ENCODE data around the gene TAAR2.

The TAAR2 gene

GRCh38 chr6:132590362-132590761 lies 33.7 kb downstream of the TAAR2 start:
- Mint-ChIP-seq H3K9me3 (no peaks in the 10 kb centered on the region), H3K4me3 (no peak overlapping the region), H3K27ac (no peak overlapping the region), H3K36me3 (ENCODE audit: low read depth) (no peaks in the 10 kb centered on the region), H3K4me1 (no peaks in the 10 kb centered on the region), H3K27me3 (ENCODE audit: low read depth) (peaks cover 3% of the 10 kb centered on the region)
- no peak for TF ChIP-seq CTCF (IDR thresholded peaks at IDR 0.05; ENCODE audit: unreplicated experiment in 3 of 3)

GRCh38 chr6:132589454-132589853 lies 34.6 kb downstream of the TAAR2 start, which contains the start of gene TAAR5:
Gene TAAR5 (minus strand): TSS chr6:132589741. CDS start chr6:132589686, 55 bp downstream.
- H3K4me1 Mint-ChIP-seq = no peaks in the 10 kb centered on the region
- peaks cover 3% of the 10 kb centered on the region for H3K27me3 Mint-ChIP-seq (ENCODE audit: low read depth)
- no peaks in the 10 kb centered on the region for H3K9me3 Mint-ChIP-seq
- no peak within 1 kb of the TSS for H3K4me3 Mint-ChIP-seq
- H3K27ac Mint-ChIP-seq = no peak within 1 kb of the TSS
- no peaks in the 10 kb centered on the region for H3K36me3 Mint-ChIP-seq (ENCODE audit: low read depth)
- no peak for TF ChIP-seq CTCF (IDR thresholded peaks at IDR 0.05; ENCODE audit: unreplicated experiment in 3 of 3)

GRCh38 chr6:132587424-132587823 lies 36.7 kb downstream of the TAAR2 start:
- H3K4me1 Mint-ChIP-seq = no peaks in the 10 kb centered on the region
- no peak overlapping the region for H3K4me3 Mint-ChIP-seq
- peaks cover 3% of the 10 kb centered on the region for H3K27me3 Mint-ChIP-seq (ENCODE audit: low read depth)
- H3K9me3 Mint-ChIP-seq = no peaks in the 10 kb centered on the region
- H3K36me3 Mint-ChIP-seq (ENCODE audit: low read depth) = no peaks in the 10 kb centered on the region
- no peak overlapping the region for H3K27ac Mint-ChIP-seq
- no peak for TF ChIP-seq CTCF (IDR thresholded peaks at IDR 0.05; ENCODE audit: unreplicated experiment in 3 of 3)

GRCh38 chr6:132584698-132585097 lies 39.4 kb downstream of the TAAR2 start:
- H3K27ac Mint-ChIP-seq = no peak overlapping the region
- TF ChIP-seq CTCF (IDR thresholded peaks at IDR 0.05; ENCODE audit: unreplicated experiment in 3 of 3) = no peak
- peaks cover 3% of the 10 kb centered on the region for H3K27me3 Mint-ChIP-seq (ENCODE audit: low read depth)
- no peaks in the 10 kb centered on the region for H3K36me3 Mint-ChIP-seq (ENCODE audit: low read depth)
- H3K9me3 Mint-ChIP-seq = peaks cover 4% of the 10 kb centered on the region
- H3K4me3 Mint-ChIP-seq = no peak overlapping the region
- H3K4me1 Mint-ChIP-seq = no peaks in the 10 kb centered on the region

- TF ChIP-seq CTCF (IDR thresholded peaks at IDR 0.05; ENCODE audit: unreplicated experiment in 3 of 3) = no peak
- Mint-ChIP-seq H3K4me1 (no peaks in the 10 kb centered on the region), H3K27ac (no peak overlapping the region), H3K9me3 (no peaks in the 10 kb centered on the region), H3K36me3 (ENCODE audit: low read depth) (no peaks in the 10 kb centered on the region), H3K4me3 (no peak overlapping the region), H3K27me3 (ENCODE audit: low read depth) (peaks cover 3% of the 10 kb centered on the region)
Measured at GRCh38 chr6:132571774-132572173, 52.3 kb downstream of the TAAR2 start.

GRCh38 chr6:132570221-132570777 lies 53.8 kb downstream of the TAAR2 start, which contains the start of gene TAAR6:
Gene TAAR6 (plus strand): TSS chr6:132570322. CDS start chr6:132570322, 0 bp downstream.
- Mint-ChIP-seq H3K27ac (no peak within 1 kb of the TSS), H3K36me3 (ENCODE audit: low read depth) (no peaks in the 10 kb centered on the region), H3K27me3 (ENCODE audit: low read depth) (peaks cover 3% of the 10 kb centered on the region), H3K4me1 (no peaks in the 10 kb centered on the region), H3K9me3 (no peaks in the 10 kb centered on the region), H3K4me3 (no peak within 1 kb of the TSS)
- TF ChIP-seq CTCF (IDR thresholded peaks at IDR 0.05; ENCODE audit: unreplicated experiment in 3 of 3) = no peak
